Stimulated activated memory B cell treated with anti-CD40 and anti-IgM and Interleukin-4, amounts not matched to agents 10 μg/mL and 1 μg/mL and 100 μg/mL, for 72 hours (primary cell): ENCODE data around the gene MAPKAP1.
A peak's percentile ranks its signal among the peaks of the same experiment; 100 is the strongest.
"Not testable (repeated sequence)": the region's sequence is repeated elsewhere in the genome, so short reads cannot be mapped to it uniquely, and the experiment has no call there.

ENCODE experiments used
- ATAC-seq: fragments of 150-1000 bp; cut with Tn5 transposase; 2 replicates; pipeline ENCODE4 v1.10.0; 2021
- H3K27ac Mint-ChIP-seq: one replicate; pipeline ENCODE4 v1.8.0; 2022; ENCODE audit warnings: mild to moderate bottlenecking, mixed read lengths
- H3K27me3 Mint-ChIP-seq: one replicate; pipeline ENCODE4 v1.8.0; 2022; ENCODE audit warnings: mixed read lengths
- H3K36me3 Mint-ChIP-seq: one replicate; pipeline ENCODE4 v1.8.0; 2022; ENCODE audit warnings: mixed read lengths
- H3K4me1 Mint-ChIP-seq: one replicate; pipeline ENCODE4 v1.8.0; 2022; ENCODE audit warnings: mixed read lengths
- H3K4me3 Mint-ChIP-seq: one replicate; pipeline ENCODE4 v1.8.0; 2022; ENCODE audit warnings: mild to moderate bottlenecking, moderate library complexity, mixed read lengths
- H3K9me3 Mint-ChIP-seq: one replicate; pipeline ENCODE4 v1.8.0; 2022; ENCODE audit warnings: mixed read lengths

MAPKAP1 gene

GRCh38 chr9:125695548-125695947 lies 11.5 kb downstream of the MAPKAP1 start:
- not testable (repeated sequence) for H3K27me3 Mint-ChIP-seq, H3K4me3 Mint-ChIP-seq, H3K9me3 Mint-ChIP-seq, ATAC-seq
- H3K27ac Mint-ChIP-seq: peak overlapping the region; percentile 61
- H3K4me1 Mint-ChIP-seq: peaks cover 61% of the 10 kb centered on the region
- H3K36me3 Mint-ChIP-seq: peaks cover 43% of the 10 kb centered on the region

DNA sequence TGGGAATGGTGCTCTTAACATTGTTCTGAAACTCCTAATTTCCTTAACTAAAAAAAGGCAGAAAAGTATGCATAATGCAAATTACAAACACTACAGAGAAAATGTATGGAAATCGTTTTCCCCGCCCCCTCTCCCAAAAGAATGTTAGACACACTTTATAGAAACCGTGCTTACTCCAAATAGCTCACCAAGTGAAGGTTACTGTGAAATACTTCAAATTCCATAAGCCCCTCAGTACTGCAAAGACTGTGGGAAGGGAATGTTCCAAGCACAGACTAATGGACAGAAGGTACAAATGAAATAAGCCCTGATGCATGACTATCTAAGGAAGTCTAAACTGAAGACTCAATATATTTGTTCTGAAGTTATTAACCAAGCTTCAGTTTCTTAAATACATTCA lies 12.5 kb downstream of the MAPKAP1 start:
- peaks cover 51% of the 10 kb centered on the region for H3K36me3 Mint-ChIP-seq
- no peak overlapping the region for H3K27ac Mint-ChIP-seq

GRCh38 chr9:125693492-125693891 lies 13.5 kb downstream of the MAPKAP1 start:
- H3K4me3 Mint-ChIP-seq, H3K27me3 Mint-ChIP-seq, H3K27ac Mint-ChIP-seq, ATAC-seq, H3K9me3 Mint-ChIP-seq: not testable (repeated sequence)
- Mint-ChIP-seq H3K4me1 (peaks cover 53% of the 10 kb centered on the region), H3K36me3 (peaks cover 51% of the 10 kb centered on the region)

More for the DNA sequence above, 12.5 kb downstream of the MAPKAP1 start:
- Mint-ChIP-seq H3K4me1 (peaks cover 61% of the 10 kb centered on the region), H3K4me3 (no peak overlapping the region), H3K9me3 (no peaks in the 10 kb centered on the region), H3K27me3 (no peaks in the 10 kb centered on the region)
- ATAC-seq: no peak

DNA sequence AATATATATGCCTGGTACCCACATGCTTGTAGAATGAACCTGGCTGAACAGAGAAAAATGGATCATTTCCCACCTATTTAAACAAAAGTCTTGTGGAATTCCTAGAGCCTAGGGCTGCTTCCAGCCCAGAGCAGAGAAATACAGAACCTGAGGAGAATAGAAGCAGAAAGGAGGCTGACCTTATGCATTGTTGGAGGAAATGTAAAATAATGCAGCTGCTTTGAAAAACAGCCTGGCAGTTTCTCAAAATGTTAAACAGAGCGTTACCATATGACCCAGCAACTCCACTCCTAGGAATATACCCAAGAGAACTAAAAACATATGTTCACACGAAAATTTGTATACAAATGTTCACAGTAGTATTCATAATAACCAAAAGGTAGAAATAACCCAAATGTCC lies 15.1 kb downstream of the MAPKAP1 start:
- no peaks in the 10 kb centered on the region for H3K27me3 Mint-ChIP-seq
- no peaks in the 10 kb centered on the region for H3K9me3 Mint-ChIP-seq
- H3K4me3 Mint-ChIP-seq: no peak overlapping the region

DNA sequence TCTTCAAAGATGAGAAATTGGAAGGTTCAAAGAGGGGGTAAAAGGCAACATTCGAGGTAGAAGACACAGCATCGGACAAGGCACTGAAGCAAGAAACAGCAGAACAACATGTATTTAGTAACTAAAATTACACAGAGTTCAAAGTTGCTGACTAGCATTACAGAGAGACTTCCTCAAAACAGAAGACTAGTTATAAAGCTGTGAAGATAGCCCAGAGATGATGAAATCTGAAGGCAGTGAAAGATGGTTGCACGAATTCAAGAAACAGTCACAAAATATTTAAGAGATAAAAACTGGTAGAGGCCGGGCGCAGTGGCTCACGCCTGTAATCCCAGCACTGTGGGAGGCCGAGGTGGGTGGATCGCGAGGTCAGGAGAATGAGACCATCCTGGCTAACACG lies 16.3 kb downstream of the MAPKAP1 start:
- H3K27ac Mint-ChIP-seq: peak overlapping the region; percentile 77
- peaks cover 29% of the 10 kb centered on the region for H3K4me1 Mint-ChIP-seq

More for the DNA sequence above, 15.1 kb downstream of the MAPKAP1 start:
- Mint-ChIP-seq H3K27ac (peak overlapping the region; percentile 1), H3K4me1 (peaks cover 41% of the 10 kb centered on the region), H3K36me3 (peaks cover 40% of the 10 kb centered on the region)
- no peak for ATAC-seq

GRCh38 chr9:125687163-125687863 lies 19.7 kb downstream of the MAPKAP1 start:
- Mint-ChIP-seq H3K4me1 (peaks cover 49% of the 10 kb centered on the region), H3K27me3 (no peaks in the 10 kb centered on the region), H3K36me3 (peaks cover 55% of the 10 kb centered on the region), H3K9me3 (no peaks in the 10 kb centered on the region), H3K27ac (no peak overlapping the region), H3K4me3 (no peak overlapping the region)
- ATAC-seq: no peak

More for the DNA sequence above, 16.3 kb downstream of the MAPKAP1 start:
- no peak for ATAC-seq
- Mint-ChIP-seq H3K27me3 (no peaks in the 10 kb centered on the region), H3K4me3 (no peak overlapping the region), H3K9me3 (no peaks in the 10 kb centered on the region), H3K36me3 (peaks cover 38% of the 10 kb centered on the region)

DNA sequence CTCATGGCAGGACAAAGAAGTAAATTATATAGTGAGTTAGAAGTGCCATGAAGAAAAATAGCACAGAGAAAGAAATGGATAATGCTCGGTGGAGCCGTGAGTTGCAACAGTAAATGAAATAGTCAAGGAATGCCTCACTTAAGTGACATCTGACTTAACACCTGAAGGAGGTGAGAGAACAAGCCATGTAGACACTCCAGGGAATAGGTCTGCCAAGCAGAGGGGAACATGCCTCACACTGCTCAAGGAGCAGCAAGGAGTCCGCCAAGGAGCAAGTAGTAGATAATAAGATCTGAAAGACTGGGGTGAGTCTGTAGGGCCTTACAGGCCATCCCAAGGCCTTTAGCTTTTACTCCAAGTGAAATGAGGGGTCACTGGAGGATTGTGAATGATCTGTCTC lies 21.8 kb downstream of the MAPKAP1 start:
- Mint-ChIP-seq H3K27me3 (no peaks in the 10 kb centered on the region), H3K27ac (peak overlapping the region; percentile 46), H3K4me1 (peaks cover 47% of the 10 kb centered on the region), H3K4me3 (no peak overlapping the region), H3K9me3 (no peaks in the 10 kb centered on the region), H3K36me3 (peaks cover 33% of the 10 kb centered on the region)
- ATAC-seq: no peak

DNA sequence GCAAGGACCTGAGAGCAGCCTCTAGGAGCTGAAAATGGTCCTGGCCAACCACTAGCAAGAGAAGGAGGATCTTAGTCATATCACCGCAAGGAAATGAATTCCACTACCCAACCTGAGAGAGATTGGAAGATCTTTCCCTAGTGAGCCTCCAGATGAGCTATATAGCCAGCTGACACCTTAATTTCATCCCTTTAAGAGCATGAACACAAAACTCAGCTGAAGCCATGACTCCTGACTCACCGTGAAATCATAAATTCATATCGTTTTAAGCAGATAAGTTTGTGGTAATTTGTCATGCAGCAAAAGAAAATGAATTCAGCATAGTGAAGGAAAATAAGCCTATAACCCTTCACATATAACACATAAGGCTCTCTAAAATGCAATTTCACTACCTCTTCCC lies 23.5 kb downstream of the MAPKAP1 start:
- ATAC-seq: no peak
- Mint-ChIP-seq H3K4me3 (no peak overlapping the region), H3K4me1 (peaks cover 53% of the 10 kb centered on the region), H3K9me3 (no peaks in the 10 kb centered on the region), H3K27ac (no peak overlapping the region), H3K36me3 (peaks cover 29% of the 10 kb centered on the region), H3K27me3 (no peaks in the 10 kb centered on the region)

DNA sequence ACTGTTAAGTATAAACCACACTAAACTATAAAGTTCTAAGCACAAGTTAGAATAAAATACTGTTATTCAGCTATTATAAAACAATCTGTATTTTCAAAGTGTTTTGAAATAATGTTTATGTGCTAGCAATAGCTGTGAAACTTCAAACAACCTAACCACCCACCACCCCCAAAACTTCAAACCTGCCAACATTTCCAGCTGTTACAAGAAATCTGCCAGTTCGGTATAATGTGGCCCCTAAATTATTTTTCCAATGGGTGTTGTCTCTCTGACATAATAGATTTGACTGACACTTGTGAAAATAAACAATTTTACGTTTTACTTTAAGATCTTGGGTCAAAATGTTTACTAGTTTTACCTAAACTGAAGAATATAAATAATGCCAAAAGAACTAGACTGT lies 24.7 kb downstream of the MAPKAP1 start:
- ATAC-seq: no peak
- Mint-ChIP-seq H3K27me3 (no peaks in the 10 kb centered on the region), H3K36me3 (peaks cover 29% of the 10 kb centered on the region), H3K9me3 (no peaks in the 10 kb centered on the region), H3K27ac (no peak overlapping the region), H3K4me1 (peaks cover 53% of the 10 kb centered on the region), H3K4me3 (no peak overlapping the region)

GRCh38 chr9:125681657-125682056 lies 25.4 kb downstream of the MAPKAP1 start:
- Mint-ChIP-seq H3K27me3 (no peaks in the 10 kb centered on the region), H3K9me3 (no peaks in the 10 kb centered on the region), H3K4me1 (peaks cover 53% of the 10 kb centered on the region), H3K36me3 (peaks cover 29% of the 10 kb centered on the region), H3K4me3 (no peak overlapping the region), H3K27ac (peak overlapping the region; percentile 6)
- ATAC-seq: no peak

DNA sequence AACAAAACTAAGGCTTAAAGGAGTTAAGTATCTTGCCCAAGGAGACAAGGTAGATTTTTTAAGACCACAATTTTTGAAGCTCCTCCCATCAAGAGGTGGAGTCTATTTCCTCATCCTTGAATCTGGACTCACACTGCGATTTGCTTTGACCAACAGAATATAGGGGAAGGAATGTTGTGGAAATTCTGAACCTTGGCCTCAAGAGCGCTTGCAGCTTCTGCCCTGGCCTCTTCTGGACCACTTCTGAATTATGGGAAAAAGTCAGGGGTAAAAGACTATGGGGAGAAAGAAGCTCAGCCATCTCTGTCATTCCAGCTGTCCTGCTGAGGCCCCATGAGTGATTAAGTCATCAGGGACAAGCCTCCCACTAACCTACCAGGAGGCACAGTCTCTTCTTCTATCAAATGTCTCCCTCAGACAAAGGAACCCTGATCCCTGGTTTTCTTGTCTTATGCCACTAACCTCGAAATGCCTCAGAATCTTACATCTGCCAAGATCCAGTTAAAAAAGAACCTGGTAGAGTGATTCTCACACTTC lies 25.9 kb downstream of the MAPKAP1 start:
- no peak for ATAC-seq
- H3K4me3 Mint-ChIP-seq: no peak overlapping the region
- H3K27ac Mint-ChIP-seq: peak overlapping the region; percentile 6
- peaks cover 56% of the 10 kb centered on the region for H3K4me1 Mint-ChIP-seq
- no peaks in the 10 kb centered on the region for H3K27me3 Mint-ChIP-seq
- peaks cover 29% of the 10 kb centered on the region for H3K36me3 Mint-ChIP-seq
- H3K9me3 Mint-ChIP-seq: no peaks in the 10 kb centered on the region

DNA sequence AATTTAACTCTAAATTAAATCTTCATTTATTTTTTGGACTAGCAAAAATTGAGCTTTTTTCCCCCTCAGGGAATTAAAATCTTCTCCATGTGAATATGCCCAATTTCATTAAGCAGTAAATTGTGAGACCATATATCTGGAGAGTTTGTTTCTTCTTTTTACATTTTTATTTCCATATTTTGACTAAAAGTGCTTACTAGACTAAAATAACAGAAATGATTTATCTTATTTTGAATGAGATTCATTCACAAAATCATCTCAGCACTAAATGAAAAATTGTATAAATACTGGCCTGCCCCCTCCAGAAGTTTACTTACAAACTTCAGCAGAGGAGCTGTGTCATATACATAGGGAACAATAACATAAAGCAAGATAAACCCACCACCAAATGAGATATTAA lies 26.6 kb downstream of the MAPKAP1 start:
- H3K27ac Mint-ChIP-seq: peak overlapping the region; percentile 6
- H3K4me1 Mint-ChIP-seq: peaks cover 63% of the 10 kb centered on the region
- peaks cover 23% of the 10 kb centered on the region for H3K36me3 Mint-ChIP-seq
- no peak overlapping the region for H3K4me3 Mint-ChIP-seq
- H3K27me3 Mint-ChIP-seq: no peaks in the 10 kb centered on the region
- no peaks in the 10 kb centered on the region for H3K9me3 Mint-ChIP-seq
- no peak for ATAC-seq

GRCh38 chr9:125679597-125680189 lies 27.3 kb downstream of the MAPKAP1 start:
- peaks cover 15% of the 10 kb centered on the region for H3K36me3 Mint-ChIP-seq
- H3K4me1 Mint-ChIP-seq: peaks cover 60% of the 10 kb centered on the region
- no peaks in the 10 kb centered on the region for H3K9me3 Mint-ChIP-seq
- ATAC-seq: no peak
- H3K4me3 Mint-ChIP-seq: no peak overlapping the region
- H3K27ac Mint-ChIP-seq: peak overlapping the region; percentile 6
- no peaks in the 10 kb centered on the region for H3K27me3 Mint-ChIP-seq

- H3K36me3 Mint-ChIP-seq: peaks cover 24% of the 10 kb centered on the region
- no peaks in the 10 kb centered on the region for H3K9me3 Mint-ChIP-seq
- no peak for ATAC-seq
- no peak overlapping the region for H3K4me3 Mint-ChIP-seq
- no peaks in the 10 kb centered on the region for H3K27me3 Mint-ChIP-seq
- H3K4me1 Mint-ChIP-seq: peaks cover 27% of the 10 kb centered on the region
- peak overlapping the region; percentile 37 for H3K27ac Mint-ChIP-seq
Observed at GRCh38 chr9:125674981-125675973, 31.7 kb downstream of the MAPKAP1 start.

- H3K27me3 Mint-ChIP-seq: no peaks in the 10 kb centered on the region
- no peak for ATAC-seq
- no peak overlapping the region for H3K27ac Mint-ChIP-seq
- H3K9me3 Mint-ChIP-seq: no peaks in the 10 kb centered on the region
- H3K4me3 Mint-ChIP-seq: no peak overlapping the region
- H3K36me3 Mint-ChIP-seq: peaks cover 27% of the 10 kb centered on the region
- H3K4me1 Mint-ChIP-seq: peaks cover 14% of the 10 kb centered on the region
Observed at GRCh38 chr9:125672876-125673275, 34.1 kb downstream of the MAPKAP1 start.
